GM12878 (cell line): ENCODE measurements around the gene CBARP. TPM values are rescaled to one million over a fixed set of nuclear protein-coding genes. Genes with fewer than 3 reads are reported as not detected.

ENCODE experiments used
- BHLHE40 ChIP-seq, 2 experiments: fragments of 450-650 bp in 1 of 2; IDR thresholded peaks; 2 replicates each; pipeline ENCODE4 v1.6.1; 2011 to 2017; ENCODE audit warnings: low read depth in 2 of 2, borderline replicate concordance in 1 of 2, improper control_type of control experiment in 1 of 2, low read length in 1 of 2, mild to moderate bottlenecking in 1 of 2
- CREB1 ChIP-seq: IDR thresholded peaks from 2 replicates; pipeline ENCODE4 v1.6.1; 2012; ENCODE audit warnings: low read depth, mild to moderate bottlenecking, inconsistent platforms
- CREM ChIP-seq: IDR thresholded peaks from 2 replicates; pipeline ENCODE4 v1.6.1; 2014; ENCODE audit warnings: antibody characterized with exemption, low read depth
- DPF2 ChIP-seq: fragments of 450-650 bp; IDR thresholded peaks from 2 replicates; pipeline ENCODE4 v1.6.1; 2017; ENCODE audit warnings: mild to moderate bottlenecking
- EGR1 ChIP-seq, 2 experiments: IDR thresholded peaks; 1 replicate in 1 of 2; 2 replicates in 1 of 2; pipeline ENCODE4 v1.6.1; 2011 to 2012; ENCODE audit warnings: low read depth in 2 of 2, low read length in 2 of 2, borderline replicate concordance in 1 of 2, mild to moderate bottlenecking in 1 of 2, moderate library complexity in 1 of 2
- GABPA ChIP-seq: IDR thresholded peaks from 2 replicates; pipeline ENCODE4 v1.6.1; 2014; ENCODE audit warnings: antibody characterized with exemption, low read depth, mild to moderate bottlenecking, inconsistent platforms
- GATAD2B ChIP-seq: fragments of 450-650 bp; conservative IDR thresholded peaks from 2 replicates; pipeline ENCODE4 v1.6.1; 2017; ENCODE audit warnings: low read depth, mild to moderate bottlenecking, moderate library complexity
- HCFC1 ChIP-seq: fragments of 150-350 bp; IDR thresholded peaks from 2 replicates; pipeline ENCODE4 v1.6.1; 2014; ENCODE audit warnings: low read length
- HDAC2 ChIP-seq: fragments of 200-600 bp; sonication (generic); IDR thresholded peaks from 2 replicates; pipeline ENCODE4 v1.6.1; 2017
- HDGF ChIP-seq: fragments of 450-650 bp; IDR thresholded peaks from 2 replicates; pipeline ENCODE4 v1.6.1; 2016; ENCODE audit warnings: antibody characterized with exemption
- IKZF1 ChIP-seq: fragments of 450-650 bp; conservative IDR thresholded peaks from 2 replicates; pipeline ENCODE4 v1.6.1; 2017; ENCODE audit warnings: antibody characterized with exemption, mild to moderate bottlenecking
- LARP7 ChIP-seq: fragments of 450-650 bp; IDR thresholded peaks from 2 replicates; pipeline ENCODE4 v1.6.1; 2017; ENCODE audit warnings: mild to moderate bottlenecking
- NR2C1 ChIP-seq: fragments of 450-650 bp; IDR thresholded peaks from 2 replicates; pipeline ENCODE4 v1.6.1; 2017; ENCODE audit warnings: antibody characterized with exemption, mild to moderate bottlenecking, moderate library complexity
- NR2F1 ChIP-seq: fragments of 450-650 bp; conservative IDR thresholded peaks from 2 replicates; pipeline ENCODE4 v1.6.1; 2017; ENCODE audit warnings: mild to moderate bottlenecking
- NRF1 ChIP-seq: conservative IDR thresholded peaks from 2 replicates; pipeline ENCODE4 v1.6.1; 2011; ENCODE audit warnings: mild to moderate bottlenecking, low read depth, low read length, improper control_type of control experiment
- POLR2A ChIP-seq: IDR thresholded peaks from 2 replicates; pipeline ENCODE4 v1.6.1; 2011; ENCODE audit warnings: low read depth, mild to moderate bottlenecking, low read length
- RB1 ChIP-seq: fragments of 450-650 bp; formaldehyde crosslinking; IDR thresholded peaks from 2 replicates; pipeline ENCODE4 v1.6.1; 2017; ENCODE audit warnings: mild to moderate bottlenecking, borderline replicate concordance
- RCOR1 ChIP-seq: conservative IDR thresholded peaks from 2 replicates; pipeline ENCODE4 v1.6.1; 2012; ENCODE audit warnings: low read depth, low read length, improper control_type of control experiment
- SIX5 ChIP-seq: IDR thresholded peaks from 2 replicates; pipeline ENCODE4 v1.6.1; 2011; ENCODE audit warnings: mild to moderate bottlenecking, low read depth, low read length, moderate library complexity; ENCODE audit not compliant: severe bottlenecking
- SMARCA5 ChIP-seq: fragments of 450-650 bp; IDR thresholded peaks from 2 replicates; pipeline ENCODE4 v1.6.1; 2017; ENCODE audit warnings: mild to moderate bottlenecking
- SP1 ChIP-seq: IDR thresholded peaks from one replicate; pipeline ENCODE4 v1.6.1; 2011; ENCODE audit warnings: low read depth, low read length
- STAT1 ChIP-seq: fragments of 450-650 bp; conservative IDR thresholded peaks from 2 replicates; pipeline ENCODE4 v1.6.1; 2014; ENCODE audit warnings: antibody characterized with exemption, mild to moderate bottlenecking
- TARDBP ChIP-seq: IDR thresholded peaks from 2 replicates; pipeline ENCODE4 v1.6.1; 2016; ENCODE audit warnings: borderline replicate concordance
- TCF12 ChIP-seq: IDR thresholded peaks from 2 replicates; pipeline ENCODE4 v1.6.1; 2011; ENCODE audit warnings: low read depth, mild to moderate bottlenecking, low read length
- ZBED1 ChIP-seq: IDR thresholded peaks from 2 replicates; pipeline ENCODE4 v1.6.1; 2016; ENCODE audit warnings: borderline replicate concordance
- ZNF207 ChIP-seq: fragments of 450-650 bp; IDR thresholded peaks from 2 replicates; pipeline ENCODE4 v1.6.1; 2014; ENCODE audit warnings: antibody characterized with exemption, mild to moderate bottlenecking, borderline replicate concordance
- ZNF24 ChIP-seq: fragments of 450-650 bp; IDR thresholded peaks from 2 replicates; pipeline ENCODE4 v1.6.1; 2017; ENCODE audit warnings: antibody characterized with exemption, mild to moderate bottlenecking
- polyA plus RNA-seq, 11 experiments: library from polyadenylated mRNA; depleted of rRNA in 4 of 11; unstranded in 6 of 11; stranded (reverse) in 5 of 11; fragments of >200 nt; fragmentation: Nextera tagmentation in 4 of 11; fragmentation: Illumina TruSeq in 1 of 11; extraction: Ambion mirVana in 4 of 11; extraction: Trizol in 1 of 11; gene quantifications; 1 replicate in 1 of 11; 2 replicates in 10 of 11; pipeline versions ENCODE4 v1.2.1 to v1.2.3, GENCODE V29; 2011 to 2016; ENCODE audit warnings: inconsistent platforms in 2 of 11, missing spikeins in 2 of 11, low read depth in 1 of 11
- total RNA-seq, 4 experiments: library from RNA; depleted of rRNA in 3 of 4; stranded (reverse); fragments of >200 nt in 3 of 4; fragmentation: Illumina TruSeq in 1 of 4; extraction: Trizol in 1 of 4; gene quantifications; 2 replicates each; pipeline versions ENCODE4 v1.2.1 to v1.2.3, GENCODE V29; 2013 to 2021
- TF ChIP-seq, protein P1 (sequence below): IDR thresholded peaks from 2 replicates; pipeline ENCODE4 v1.6.1; 2012; ENCODE audit warnings: low read depth, low read length, improper control_type of control experiment
- TF ChIP-seq, protein P2 (sequence below): fragments of 450-650 bp; IDR thresholded peaks from 2 replicates; pipeline ENCODE4 v1.6.1; 2018; ENCODE audit warnings: borderline replicate concordance, mild to moderate bottlenecking; ENCODE audit not compliant: partially characterized antibody
- TF ChIP-seq, protein P3 (sequence below): fragments of 450-650 bp; IDR thresholded peaks from 2 replicates; pipeline ENCODE4 v1.6.1; 2017; ENCODE audit warnings: antibody characterized with exemption, mild to moderate bottlenecking, moderate library complexity

Gene CBARP
- total and polyA plus RNA-seq, 10 of the 15 experiments (the other 5 are each of a cell fraction or from before 2014, with no cell fraction given), result 0.04 to 0.59 (median 0.18) TPM; not detected in 3

GRCh38 chr19:1241417-1242095 lies 3.8 kb upstream of the CBARP start, which contains the start of gene ATP5F1D (continued):
- TF ChIP-seq, protein P1, sequence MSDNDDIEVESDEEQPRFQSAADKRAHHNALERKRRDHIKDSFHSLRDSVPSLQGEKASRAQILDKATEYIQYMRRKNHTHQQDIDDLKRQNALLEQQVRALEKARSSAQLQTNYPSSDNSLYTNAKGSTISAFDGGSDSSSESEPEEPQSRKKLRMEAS, result peak; percentile 78
- no peak for TF ChIP-seq HDAC2
- peak; percentile 98 for TF ChIP-seq CREB1
- 0 out of 2 replicates have a peak, but pooled peaks have one; percentile 84 for TF ChIP-seq STAT1
- no peak for TF ChIP-seq RCOR1
- peak; percentile 85 for TF ChIP-seq NR2C1
- no peak for TF ChIP-seq ZBED1
- peak; percentile 87; the same call in 1 of the 2 replicates for TF ChIP-seq RB1
- TF ChIP-seq SP1, result peak; percentile 55
- TF ChIP-seq ZNF24, result peak; percentile 47; the same call in 1 of the 2 replicates
- no peak; the same call in 1 of the 2 replicates for TF ChIP-seq ZNF207
- TF ChIP-seq HCFC1, result peak; percentile 99
- TF ChIP-seq NRF1, result peak; percentile 51
- peak; percentile 93 for TF ChIP-seq SMARCA5
- no peak for TF ChIP-seq TCF12
- peak; percentile 35 to 82; a peak in 1 of 4 replicates for TF ChIP-seq BHLHE40 (IDR thresholded peaks at IDR 0.05; ENCODE audit: borderline replicate concordance in 1 of 2, low read depth in 2 of 2, low read length in 1 of 2)
- TF ChIP-seq SIX5, result peak; percentile 97
- TF ChIP-seq CREM, result peak; percentile 98
- TF ChIP-seq EGR1 (IDR thresholded peaks at IDR 0.05; ENCODE audit: borderline replicate concordance in 1 of 2, low read depth in 2 of 2, low read length in 2 of 2), result peak in 1 of 2 experiments; percentile 89; a peak in 2 of 3 replicates
- TF ChIP-seq DPF2, result peak; percentile 86
- TF ChIP-seq NR2F1, result peak; percentile 80
- peak; percentile 98 for TF ChIP-seq LARP7
- TF ChIP-seq IKZF1, result peak; percentile 100
- peak; percentile 96 for TF ChIP-seq TARDBP
- no peak for TF ChIP-seq GABPA
- 0 out of 2 replicates have a peak, but pooled peaks have one; percentile 16 for TF ChIP-seq HDGF
- TF ChIP-seq, protein P2, sequence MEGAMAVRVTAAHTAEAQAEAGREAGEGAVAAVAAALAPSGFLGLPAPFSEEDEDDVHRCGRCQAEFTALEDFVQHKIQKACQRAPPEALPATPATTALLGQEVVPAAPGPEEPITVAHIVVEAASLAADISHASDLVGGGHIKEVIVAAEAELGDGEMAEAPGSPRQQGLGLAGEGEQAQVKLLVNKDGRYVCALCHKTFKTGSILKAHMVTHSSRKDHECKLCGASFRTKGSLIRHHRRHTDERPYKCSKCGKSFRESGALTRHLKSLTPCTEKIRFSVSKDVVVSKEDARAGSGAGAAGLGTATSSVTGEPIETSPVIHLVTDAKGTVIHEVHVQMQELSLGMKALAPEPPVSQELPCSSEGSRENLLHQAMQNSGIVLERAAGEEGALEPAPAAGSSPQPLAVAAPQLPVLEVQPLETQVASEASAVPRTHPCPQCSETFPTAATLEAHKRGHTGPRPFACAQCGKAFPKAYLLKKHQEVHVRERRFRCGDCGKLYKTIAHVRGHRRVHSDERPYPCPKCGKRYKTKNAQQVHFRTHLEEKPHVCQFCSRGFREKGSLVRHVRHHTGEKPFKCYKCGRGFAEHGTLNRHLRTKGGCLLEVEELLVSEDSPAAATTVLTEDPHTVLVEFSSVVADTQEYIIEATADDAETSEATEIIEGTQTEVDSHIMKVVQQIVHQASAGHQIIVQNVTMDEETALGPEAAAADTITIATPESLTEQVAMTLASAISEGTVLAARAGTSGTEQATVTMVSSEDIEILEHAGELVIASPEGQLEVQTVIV, result no peak
- TF ChIP-seq, protein P3, sequence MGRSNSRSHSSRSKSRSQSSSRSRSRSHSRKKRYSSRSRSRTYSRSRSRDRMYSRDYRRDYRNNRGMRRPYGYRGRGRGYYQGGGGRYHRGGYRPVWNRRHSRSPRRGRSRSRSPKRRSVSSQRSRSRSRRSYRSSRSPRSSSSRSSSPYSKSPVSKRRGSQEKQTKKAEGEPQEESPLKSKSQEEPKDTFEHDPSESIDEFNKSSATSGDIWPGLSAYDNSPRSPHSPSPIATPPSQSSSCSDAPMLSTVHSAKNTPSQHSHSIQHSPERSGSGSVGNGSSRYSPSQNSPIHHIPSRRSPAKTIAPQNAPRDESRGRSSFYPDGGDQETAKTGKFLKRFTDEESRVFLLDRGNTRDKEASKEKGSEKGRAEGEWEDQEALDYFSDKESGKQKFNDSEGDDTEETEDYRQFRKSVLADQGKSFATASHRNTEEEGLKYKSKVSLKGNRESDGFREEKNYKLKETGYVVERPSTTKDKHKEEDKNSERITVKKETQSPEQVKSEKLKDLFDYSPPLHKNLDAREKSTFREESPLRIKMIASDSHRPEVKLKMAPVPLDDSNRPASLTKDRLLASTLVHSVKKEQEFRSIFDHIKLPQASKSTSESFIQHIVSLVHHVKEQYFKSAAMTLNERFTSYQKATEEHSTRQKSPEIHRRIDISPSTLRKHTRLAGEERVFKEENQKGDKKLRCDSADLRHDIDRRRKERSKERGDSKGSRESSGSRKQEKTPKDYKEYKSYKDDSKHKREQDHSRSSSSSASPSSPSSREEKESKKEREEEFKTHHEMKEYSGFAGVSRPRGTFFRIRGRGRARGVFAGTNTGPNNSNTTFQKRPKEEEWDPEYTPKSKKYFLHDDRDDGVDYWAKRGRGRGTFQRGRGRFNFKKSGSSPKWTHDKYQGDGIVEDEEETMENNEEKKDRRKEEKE, result 0 out of 2 replicates have a peak, but pooled peaks have one; percentile 23
- peak; percentile 95 for TF ChIP-seq GATAD2B
- TF ChIP-seq POLR2A, result peak; percentile 77
